CD4-positive, alpha-beta T cell treated with Interleukin-17A for 1 hour (primary cell): ENCODE data around the gene SHC2.
"Not testable (repeated sequence)": the region's sequence is repeated elsewhere in the genome, so short reads cannot be mapped to it uniquely, and the experiment has no call there.

Source experiments
- DNase-seq: peaks from one replicate; pipeline ENCODE4 v3.0.0-alpha.2; 2020

Gene SHC2

GRCh38 chr19:491146-491741 is 30.4 kb upstream of the SHC2 start:
- no peak for DNase-seq

DNA sequence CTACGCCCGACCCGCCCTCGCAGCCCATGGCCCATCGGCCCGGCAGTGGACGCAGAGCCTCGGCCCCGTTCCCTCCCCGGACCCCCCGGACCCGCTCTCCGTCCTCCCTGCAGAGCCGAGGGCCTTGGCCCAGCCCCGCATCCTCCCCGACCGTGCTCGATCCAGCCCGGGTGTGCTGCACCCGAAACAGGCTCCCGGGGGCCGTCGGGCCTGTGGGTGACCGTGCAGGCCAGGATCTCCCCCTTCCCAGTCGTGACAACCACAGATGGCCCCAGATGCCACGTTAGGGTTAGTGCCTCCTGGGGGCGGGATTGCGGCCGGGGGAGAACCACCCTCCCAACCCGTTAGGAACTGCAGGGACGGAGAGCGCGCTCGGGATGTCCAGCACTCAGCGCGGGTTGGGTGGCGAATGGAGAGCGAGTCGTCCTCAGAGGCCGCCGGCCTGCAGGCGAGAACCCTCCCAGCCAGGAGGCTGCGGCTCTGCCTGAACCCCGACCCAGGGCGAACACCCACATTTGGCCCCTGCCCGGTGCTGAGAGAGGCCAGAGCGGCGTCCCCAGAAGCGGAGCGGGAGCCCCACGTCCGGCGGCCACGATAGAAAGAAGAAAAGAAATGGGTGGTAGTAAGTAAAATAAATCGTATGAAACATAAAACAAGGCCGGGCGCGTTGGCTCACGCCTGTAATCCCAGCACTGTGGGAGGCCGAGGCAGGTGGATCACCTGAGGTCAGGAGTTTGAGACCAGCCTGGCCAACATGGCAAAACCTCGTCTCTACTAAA is 28.8 kb upstream of the SHC2 start:
- no peak for DNase-seq

DNA sequence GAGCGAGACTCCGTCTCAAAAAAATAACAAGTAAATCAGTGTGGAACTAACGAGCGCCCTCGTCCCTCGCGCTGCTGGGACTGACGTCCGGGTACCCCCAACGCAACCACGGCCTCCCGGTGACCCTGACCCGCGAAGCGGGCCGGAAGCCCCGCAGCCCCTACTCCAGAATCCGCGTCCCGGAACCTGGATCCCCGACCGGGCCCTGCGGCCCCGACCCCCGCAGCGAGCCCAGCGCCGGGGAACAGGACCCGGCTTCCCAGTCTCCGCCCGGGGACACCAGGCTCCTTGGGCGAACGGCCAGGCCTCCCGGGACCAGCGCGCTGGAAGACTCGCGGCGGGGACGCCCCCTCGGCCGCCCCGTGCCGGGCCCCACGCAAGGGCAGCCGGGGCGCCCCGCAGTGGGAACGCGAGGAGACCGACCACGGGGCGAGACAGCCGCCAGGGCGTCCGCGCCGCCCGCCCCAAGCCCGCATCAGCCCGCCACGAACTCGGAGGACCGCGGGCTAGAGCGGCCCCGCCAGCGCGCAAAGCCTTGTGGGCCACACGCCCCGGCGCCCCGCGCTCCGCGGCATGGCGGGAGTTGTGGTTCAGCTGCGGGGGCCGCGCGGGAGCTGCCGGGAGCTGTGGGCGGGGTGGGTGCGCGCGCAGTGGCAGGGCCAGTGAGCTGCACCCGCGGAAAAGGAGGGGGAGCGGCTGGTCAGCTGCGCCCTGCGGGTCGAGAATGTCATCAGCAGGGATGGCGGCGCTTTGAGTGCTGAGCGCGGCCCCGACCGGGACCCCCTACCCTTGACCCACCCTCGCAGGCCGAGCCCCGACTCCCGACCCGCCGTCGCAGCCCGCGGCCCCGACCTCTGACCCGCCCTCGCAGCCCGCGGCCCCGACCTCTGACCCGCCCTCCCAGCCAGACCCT is 27.9 kb upstream of the SHC2 start:
- peak; percentile 93 for DNase-seq

DNA sequence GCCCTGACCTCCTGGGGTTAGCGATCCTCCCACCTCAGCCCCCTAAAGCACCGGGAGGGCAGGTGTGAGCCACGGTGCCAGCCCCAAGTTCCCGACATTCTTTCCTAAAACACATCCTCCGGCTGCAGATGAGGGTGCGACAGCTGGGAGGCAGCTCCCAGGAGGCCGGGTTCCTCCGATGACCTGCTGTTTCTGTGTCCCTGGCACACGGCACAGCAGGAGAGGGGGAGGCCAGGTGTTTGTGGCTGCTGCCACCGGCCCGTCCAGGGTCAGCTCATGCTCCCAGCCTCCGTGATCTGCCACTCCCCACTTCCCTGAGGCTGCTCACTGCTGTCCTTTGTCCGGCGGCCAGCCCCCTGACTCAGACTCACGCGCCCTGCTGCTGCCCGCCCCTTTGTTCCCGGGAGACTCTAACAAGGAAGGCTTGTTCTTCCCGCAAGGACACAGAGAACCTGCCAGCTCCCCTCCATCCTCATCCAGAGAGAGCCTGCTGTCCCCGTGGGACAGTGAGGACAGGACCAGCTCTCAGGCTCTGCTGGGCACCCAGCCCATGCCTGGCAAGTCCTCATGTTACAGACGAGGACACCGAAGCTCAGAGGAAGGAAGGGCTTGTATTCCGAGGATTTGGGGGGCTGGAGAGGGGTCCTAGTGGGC is 24.9 kb upstream of the SHC2 start:
- no peak for DNase-seq

DNA sequence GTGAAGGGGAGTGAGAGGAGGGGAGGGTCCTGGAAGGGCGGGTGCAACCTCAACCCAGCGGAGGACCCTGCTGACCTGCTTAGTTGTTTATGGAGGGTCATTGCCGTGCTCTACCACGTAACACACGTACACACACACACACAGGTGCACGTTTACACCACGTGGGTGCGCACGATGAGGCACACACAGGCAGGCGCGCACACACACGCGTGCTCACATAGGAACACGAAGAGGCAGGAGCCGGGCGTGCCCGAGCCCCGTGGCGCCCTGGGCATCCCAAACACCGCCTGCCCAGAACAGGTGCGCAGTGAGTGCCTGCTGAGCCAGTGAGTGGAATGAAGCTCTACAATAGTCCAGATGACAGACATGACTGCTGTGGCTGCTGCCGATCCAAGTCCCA is 24.2 kb upstream of the SHC2 start:
- no peak for DNase-seq

- DNase-seq = no peak
Measured at GRCh38 chr19:484494-484893, 23.7 kb upstream of the SHC2 start.

DNA sequence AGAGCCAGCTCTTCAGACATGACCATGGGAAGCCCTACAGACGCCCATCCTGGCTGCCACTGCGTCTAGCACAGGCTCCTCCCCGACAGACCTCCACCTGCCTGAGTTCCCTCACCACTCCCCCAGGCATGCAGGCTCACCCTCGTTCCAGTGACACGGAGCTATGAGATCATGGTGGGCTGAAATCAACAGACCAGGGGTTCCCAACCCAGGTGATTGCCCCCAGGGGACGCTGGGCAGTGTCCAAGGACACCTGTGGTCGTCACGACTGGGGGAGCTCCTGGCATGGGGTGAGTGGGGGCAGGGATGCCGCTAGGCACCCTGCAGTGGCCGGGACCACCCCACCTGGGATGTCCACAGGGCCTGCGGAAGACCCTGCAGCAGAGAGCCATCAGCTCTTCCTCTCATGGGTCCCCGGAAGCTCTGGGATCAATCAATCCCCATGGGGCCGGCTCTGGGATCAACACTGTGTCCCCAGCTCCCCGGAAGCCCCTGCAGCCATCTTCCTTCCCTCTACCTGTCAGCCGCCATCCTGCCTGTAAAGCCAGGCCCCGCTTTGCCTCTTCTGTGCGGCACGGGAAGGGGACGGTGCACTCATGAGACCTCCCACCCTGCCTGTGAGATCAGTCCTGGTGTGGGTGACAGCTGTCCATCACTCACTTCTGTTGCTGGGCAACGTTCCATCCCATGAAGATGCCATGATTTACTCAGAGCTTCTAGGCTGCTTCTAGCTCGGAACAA is 22.7 kb upstream of the SHC2 start:
- DNase-seq = no peak

DNA sequence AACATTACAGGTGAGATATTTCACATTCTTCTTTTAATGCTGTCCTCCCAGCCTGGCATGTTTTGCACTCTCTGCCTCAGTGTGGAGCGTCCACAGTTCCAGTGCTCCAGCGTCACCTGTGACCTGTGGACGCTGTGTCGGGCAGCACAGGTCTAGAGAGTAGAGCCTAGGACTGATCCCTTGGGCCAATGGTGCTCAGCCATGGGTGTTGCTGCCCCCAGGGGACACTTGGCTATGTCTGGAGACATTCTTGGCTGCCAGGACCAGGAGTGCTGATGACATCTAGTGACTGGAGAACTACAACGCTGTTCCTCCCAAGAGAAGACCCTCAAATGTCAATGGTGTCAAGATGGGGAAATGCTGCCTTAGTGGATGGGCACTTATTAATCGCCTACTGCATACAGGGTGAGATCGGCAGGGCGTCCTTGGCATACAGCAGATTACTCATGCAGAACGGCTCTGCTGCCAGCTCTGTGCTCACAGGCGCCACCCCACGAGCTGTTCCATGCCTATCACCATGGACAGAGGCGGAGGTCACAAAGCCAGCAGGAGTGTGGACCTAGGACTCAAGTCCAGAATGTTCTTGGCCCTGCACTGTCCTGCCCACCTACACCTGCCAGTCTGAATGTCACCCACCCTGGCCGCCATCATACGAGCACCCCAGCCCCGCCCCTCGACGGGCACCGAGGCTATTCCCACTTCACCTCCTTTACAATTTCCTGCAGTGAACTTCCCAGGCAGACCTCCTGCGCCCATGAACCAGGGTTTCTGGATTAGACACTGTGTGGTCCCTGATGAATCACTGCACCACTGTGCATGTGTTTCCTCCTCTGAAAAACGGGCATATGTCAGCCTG is 21.6 kb upstream of the SHC2 start:
- no peak for DNase-seq

DNA sequence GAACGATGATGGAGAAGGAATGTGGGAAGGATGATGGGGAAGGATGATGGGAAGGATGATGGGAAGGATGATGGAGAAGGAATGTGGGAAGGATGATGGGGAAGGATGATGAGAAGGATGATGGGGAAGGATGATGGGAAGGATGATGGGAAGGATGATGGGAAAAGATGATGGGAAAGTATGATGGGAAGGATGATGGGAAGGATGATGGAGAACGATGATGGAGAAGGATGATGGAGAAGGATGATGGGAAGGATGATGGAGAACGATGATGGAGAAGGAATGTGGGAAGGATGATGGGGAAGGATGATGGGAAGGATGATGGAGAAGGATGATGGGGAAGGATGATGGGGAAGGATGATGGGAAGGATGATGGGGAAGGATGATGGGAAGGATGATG is 20.3 kb upstream of the SHC2 start:
- not testable (repeated sequence) for DNase-seq

GRCh38 chr19:480016-480855 is 19.4 kb upstream of the SHC2 start:
- peak; percentile 62 for DNase-seq

- no peak for DNase-seq
Measured at GRCh38 chr19:478976-479375, 18.1 kb upstream of the SHC2 start.

DNA sequence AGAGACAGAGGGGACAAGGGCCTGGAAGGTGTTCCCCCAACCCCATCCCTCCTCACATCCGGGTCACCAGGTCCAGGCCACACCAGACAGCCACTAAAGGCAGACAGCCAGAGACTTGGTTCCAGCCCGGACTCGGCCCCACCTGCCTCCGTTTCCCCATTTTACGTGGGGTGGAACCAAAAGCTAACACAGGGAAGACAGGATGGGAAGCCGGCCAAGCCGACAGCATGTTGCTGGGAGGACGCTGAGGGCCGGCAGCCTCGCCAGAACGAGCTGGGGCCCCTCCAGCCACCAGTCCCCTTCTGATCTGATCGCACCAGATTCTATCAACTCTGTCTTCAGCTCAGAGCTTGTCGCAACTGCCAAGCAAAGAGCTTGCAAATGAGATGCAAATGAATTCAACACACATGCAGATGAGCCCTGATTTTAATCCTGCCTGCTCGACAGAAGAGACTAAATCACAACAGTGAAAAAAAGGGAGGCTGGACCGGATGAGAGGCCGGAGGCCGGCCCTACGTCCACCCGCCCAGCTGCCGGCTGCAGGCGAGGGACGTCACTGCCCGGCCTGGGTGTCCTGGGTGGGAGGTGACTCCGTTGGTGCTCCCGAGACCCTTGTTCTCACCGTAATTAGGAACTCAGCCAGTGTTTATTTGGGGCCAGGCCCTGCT is 17.5 kb upstream of the SHC2 start:
- no peak for DNase-seq

DNA sequence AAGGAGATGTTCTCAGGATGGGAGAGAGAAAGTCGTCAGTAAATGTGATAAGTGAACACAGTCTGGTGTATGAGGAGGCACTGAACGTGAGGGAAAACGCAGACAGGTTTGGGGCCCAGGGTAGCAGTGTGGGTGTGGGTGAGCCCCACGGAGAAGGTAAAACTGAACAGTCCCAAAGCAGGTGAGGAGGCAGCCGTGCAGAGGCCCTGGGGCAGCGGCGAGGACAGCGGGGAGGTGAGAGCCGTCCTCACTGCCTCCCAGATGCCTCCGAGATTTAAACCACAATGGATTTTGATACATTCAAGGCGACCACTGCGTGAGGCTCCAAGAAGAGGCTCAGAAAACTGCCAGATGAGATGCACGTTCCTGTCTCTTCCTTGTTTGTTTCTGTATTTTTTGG is 14.5 kb upstream of the SHC2 start:
- no peak for DNase-seq

DNA sequence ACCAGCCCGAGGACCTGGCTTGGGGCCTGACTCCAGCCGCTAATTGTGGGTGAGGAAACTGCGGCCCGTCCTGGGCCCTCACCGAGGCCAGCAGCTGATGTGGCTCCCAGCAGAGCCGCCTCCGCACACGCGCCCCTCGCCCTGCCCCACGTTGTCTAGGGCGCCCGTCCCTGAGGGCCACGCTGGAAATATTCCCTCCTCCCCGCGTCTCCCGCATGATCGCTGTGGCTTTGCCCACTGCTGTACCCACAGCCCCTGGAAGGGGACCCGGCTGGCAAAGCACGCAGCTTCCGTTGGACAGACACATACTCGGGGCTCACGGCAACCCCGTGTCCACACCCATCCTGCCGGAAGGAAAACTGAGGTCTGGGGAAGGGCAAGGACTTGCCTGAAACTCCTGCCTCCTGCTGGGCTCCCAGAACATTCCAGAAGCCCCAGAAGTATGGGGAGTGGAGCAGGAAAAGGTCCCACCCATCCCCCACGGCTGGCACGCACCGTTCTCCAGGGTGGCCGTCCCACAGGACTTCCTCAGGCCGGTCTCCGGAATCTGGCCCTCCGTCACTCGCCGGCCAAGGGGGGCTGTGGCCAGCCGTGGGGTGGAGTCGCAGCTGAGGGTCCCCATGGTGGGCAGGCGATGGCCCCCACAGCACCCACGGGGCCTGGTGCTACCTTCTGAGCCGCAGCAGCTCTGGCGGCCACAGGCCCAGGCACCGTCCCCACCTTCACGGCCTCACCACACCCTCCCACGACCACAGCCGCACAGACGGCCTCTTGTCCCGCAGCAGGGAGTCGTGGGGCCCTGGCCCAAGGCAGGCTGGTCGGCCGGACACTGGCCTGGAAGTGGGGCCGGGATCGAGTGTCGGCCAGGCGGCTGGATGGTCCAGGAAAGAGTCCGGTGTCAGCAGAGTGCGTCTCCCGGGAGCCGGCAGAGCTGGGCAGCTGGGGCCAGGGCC is 13.6 kb upstream of the SHC2 start:
- DNase-seq = no peak

- DNase-seq = no peak
Measured at GRCh38 chr19:472005-472858, 11.4 kb upstream of the SHC2 start.

GRCh38 chr19:470701-471100 is 9.9 kb upstream of the SHC2 start:
- no peak for DNase-seq

DNA sequence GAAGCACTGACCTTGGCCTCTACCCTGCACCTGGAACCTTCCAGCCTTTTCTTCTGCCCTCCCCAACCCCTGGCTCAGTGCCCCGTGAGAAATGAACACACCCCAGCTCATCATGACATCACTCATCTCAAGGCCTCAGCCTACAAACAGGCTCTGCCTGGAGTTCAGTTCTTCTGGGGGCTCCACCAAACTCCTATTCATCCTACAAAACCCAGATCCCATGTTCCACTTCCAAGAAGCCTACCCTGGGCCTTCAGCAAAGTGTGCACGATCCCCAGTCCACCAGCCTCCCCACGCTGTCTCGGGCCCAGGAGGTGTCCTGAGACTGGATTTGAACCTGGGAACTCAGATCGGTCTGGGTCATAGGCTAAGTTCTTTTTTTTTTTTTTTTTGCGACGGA is 9.0 kb upstream of the SHC2 start:
- no peak for DNase-seq
